IMR-90 (cell line): ENCODE results near the gene SYTL1. TPM values are rescaled to one million over a fixed set of nuclear protein-coding genes. Genes with fewer than 3 reads are reported as not detected.

Source experiments
- ATAC-seq: fragments of 200-7000 bp; cut with Tn5 transposase; 2 replicates; pipeline ENCODE4 v1.9.1; 2020; ENCODE audit warnings: low read depth, mild to moderate bottlenecking, moderate library complexity
- BruUV-seq: library from RNA; stranded (reverse); fragments of 400-500 nt; replicated peaks from 2 replicates; lab custom pipeline; 2021; lab: Mats Ljungman, UMichigan
- CTCF ChIA-PET: fragments of 300-600 bp; formaldehyde crosslinking; extraction: SDS; loops from one replicate; lab custom pipeline; 2021; ENCODE audit warnings: antibody characterized with exemption; lab: Yijun Ruan, JAX
- POLR2A ChIA-PET: fragments of 300-600 bp; sonication (Branson Sonifier 250); formaldehyde crosslinking; loops from one replicate; lab custom pipeline; 2022; ENCODE audit warnings: antibody characterized with exemption; ENCODE audit not compliant: unreplicated experiment; lab: Charles Lee
- DNase-seq: peaks from one replicate; pipeline ENCODE4 v3.0.0; 2013
- H2AFZ ChIP-seq: replicated peaks from 2 replicates; pipeline ENCODE3; 2013; ENCODE audit warnings: low read length, mild to moderate bottlenecking; ENCODE audit not compliant: poor library complexity
- H2AK5ac ChIP-seq: 2 replicates; pipeline ENCODE4 v1.6.1; 2013; ENCODE audit warnings: low read depth, low read length, inconsistent platforms
- H2AK9ac ChIP-seq: replicated peaks from 2 replicates; pipeline ENCODE3; 2013; ENCODE audit warnings: mild to moderate bottlenecking, low read depth, low read length, moderate library complexity; ENCODE audit not compliant: poor library complexity
- H2BK120ac ChIP-seq: 2 replicates; pipeline ENCODE4 v1.6.1; 2013; ENCODE audit warnings: low read depth, low read length, inconsistent platforms
- H2BK15ac ChIP-seq: 3 replicates; pipeline ENCODE4 v1.6.1; 2013; ENCODE audit warnings: low read depth, low read length, inconsistent platforms
- H2BK20ac ChIP-seq: 2 replicates; pipeline ENCODE4 v1.6.1; 2013; ENCODE audit warnings: low read depth, mild to moderate bottlenecking, inconsistent platforms, low read length, moderate library complexity
- H2BK5ac ChIP-seq: 2 replicates; pipeline ENCODE4 v1.6.1; 2013; ENCODE audit warnings: mild to moderate bottlenecking, low read depth, low read length, inconsistent platforms; ENCODE audit not compliant: poor library complexity, severe bottlenecking
- H3K14ac ChIP-seq: replicated peaks from 2 replicates; pipeline ENCODE4 v1.6.1; 2013; ENCODE audit warnings: low read depth, low read length, inconsistent platforms
- H3K18ac ChIP-seq: 2 replicates; pipeline ENCODE4 v1.6.1; 2013; ENCODE audit warnings: low read depth, low read length, control low read depth
- H3K23ac ChIP-seq: 2 replicates; pipeline ENCODE4 v1.6.1; 2013; ENCODE audit warnings: low read depth, low read length, inconsistent platforms
- H3K27ac ChIP-seq: 2 replicates; pipeline ENCODE4 v1.5.1; 2013; ENCODE audit warnings: mild to moderate bottlenecking, control low read depth, low read length; ENCODE audit not compliant: insufficient read depth
- H3K27me3 ChIP-seq: 2 replicates; pipeline ENCODE4 v1.6.1; 2013; ENCODE audit warnings: low read length; ENCODE audit not compliant: control insufficient read depth, insufficient read depth
- H3K36me3 ChIP-seq: 2 replicates; pipeline ENCODE4 v1.6.1; 2013; ENCODE audit warnings: low read length, mixed read lengths; ENCODE audit not compliant: control insufficient read depth, insufficient read depth
- H3K4ac ChIP-seq: 2 replicates; pipeline ENCODE4 v1.6.1; 2013; ENCODE audit warnings: low read depth, low read length, inconsistent platforms
- H3K4me1 ChIP-seq: 2 replicates; pipeline ENCODE4 v1.6.1; 2013; ENCODE audit warnings: low read length, mixed read lengths; ENCODE audit not compliant: control insufficient read depth, insufficient read depth
- H3K4me2 ChIP-seq: 2 replicates; pipeline ENCODE4 v1.6.1; 2013; ENCODE audit warnings: low read depth, mild to moderate bottlenecking, control low read depth, low read length, moderate library complexity
- H3K4me3 ChIP-seq: 2 replicates; pipeline ENCODE4 v1.5.1; 2013; ENCODE audit warnings: low read depth, mild to moderate bottlenecking, control low read depth, low read length, moderate library complexity; ENCODE audit not compliant: insufficient read depth
- H3K56ac ChIP-seq: 2 replicates; pipeline ENCODE4 v1.6.1; 2013; ENCODE audit warnings: low read length, inconsistent platforms; ENCODE audit not compliant: insufficient read depth; ENCODE audit errors: extremely low read depth
- H3K79me1 ChIP-seq, 2 experiments: 2 replicates each; pipeline ENCODE4 v1.6.1; 2013; ENCODE audit warnings: low read length in 2 of 2, inconsistent platforms in 1 of 2, low read depth in 1 of 2
- H3K9ac ChIP-seq: 2 replicates; pipeline ENCODE4 v1.6.1; 2013; ENCODE audit warnings: low read depth, low read length, control low read depth
- H3K9me1 ChIP-seq: 2 replicates; pipeline ENCODE4 v1.6.1; 2013; ENCODE audit warnings: low read length, inconsistent platforms; ENCODE audit not compliant: insufficient read depth
- H3K9me3 ChIP-seq: 2 replicates; pipeline ENCODE4 v1.6.1; 2013; ENCODE audit warnings: low read length; ENCODE audit not compliant: control insufficient read depth, insufficient read depth
- H4K20me1 ChIP-seq: 2 replicates; pipeline ENCODE4 v1.6.1; 2013; ENCODE audit warnings: low read length, inconsistent platforms; ENCODE audit not compliant: insufficient read depth
- H4K5ac ChIP-seq: 2 replicates; pipeline ENCODE4 v1.6.1; 2013; ENCODE audit warnings: mild to moderate bottlenecking, low read depth, low read length, control low read depth
- H4K8ac ChIP-seq, 2 experiments: 2 replicates each; pipeline ENCODE4 v1.6.1; 2013; ENCODE audit warnings: low read depth in 2 of 2, low read length in 2 of 2, control low read depth in 1 of 2, inconsistent platforms in 1 of 2
- H4K91ac ChIP-seq: 2 replicates; pipeline ENCODE4 v1.6.1; 2013; ENCODE audit warnings: low read depth, low read length, inconsistent platforms; ENCODE audit not compliant: insufficient read depth
- BHLHE40 ChIP-seq: fragments of 150-350 bp; IDR thresholded peaks from 2 replicates; pipeline ENCODE4 v1.6.1; 2016; ENCODE audit warnings: mild to moderate bottlenecking, low read depth, low read length
- CEBPB ChIP-seq: IDR thresholded peaks from 2 replicates; pipeline ENCODE4 v1.6.1; 2012; ENCODE audit warnings: low read depth, low read length, improper control_type of control experiment
- CHD1 ChIP-seq: IDR thresholded peaks from 2 replicates; pipeline ENCODE4 v1.6.1; 2012; ENCODE audit warnings: low read depth, low read length, improper control_type of control experiment
- CTCF ChIP-seq: conservative IDR thresholded peaks from 2 replicates; pipeline ENCODE4 v1.5.1; 2012; ENCODE audit warnings: mild to moderate bottlenecking, low read depth, low read length, improper control_type of control experiment
- ELK1 ChIP-seq: fragments of 150-350 bp; IDR thresholded peaks from 2 replicates; pipeline ENCODE4 v1.6.1; 2016; ENCODE audit warnings: low read depth, mild to moderate bottlenecking, low read length, moderate library complexity, borderline replicate concordance
- MAFK ChIP-seq: IDR thresholded peaks from 2 replicates; pipeline ENCODE4 v1.6.1; 2012; ENCODE audit warnings: low read depth, low read length, improper control_type of control experiment
- MXI1 ChIP-seq: IDR thresholded peaks from 2 replicates; pipeline ENCODE4 v1.6.1; 2012; ENCODE audit warnings: low read depth, mild to moderate bottlenecking, low read length, moderate library complexity, borderline replicate concordance
- NFE2L2 ChIP-seq: fragments of 150-350 bp; IDR thresholded peaks from 2 replicates; pipeline ENCODE4 v1.6.1; 2016; ENCODE audit warnings: low read depth, mild to moderate bottlenecking, low read length
- RAD21 ChIP-seq: IDR thresholded peaks from 2 replicates; pipeline ENCODE4 v1.6.1; 2012; ENCODE audit warnings: low read length, improper control_type of control experiment
- RCOR1 ChIP-seq: IDR thresholded peaks from 2 replicates; pipeline ENCODE4 v1.6.1; 2012; ENCODE audit warnings: mild to moderate bottlenecking, low read length, improper control_type of control experiment; ENCODE audit not compliant: insufficient replicate concordance
- RFX5 ChIP-seq: IDR thresholded peaks from 2 replicates; pipeline ENCODE4 v1.8.0; 2012; ENCODE audit warnings: low read depth, mild to moderate bottlenecking, low read length, moderate library complexity
- SMC3 ChIP-seq: fragments of 150-350 bp; IDR thresholded peaks from 2 replicates; pipeline ENCODE4 v1.6.1; 2016; ENCODE audit warnings: low read depth, mild to moderate bottlenecking, antibody characterized with exemption, low read length, moderate library complexity
- WGBS, 2 experiments: methylation state at CpG; one replicate each; pipeline versions ENCODE4 v1.1.5 to v1.1.7; 2013; ENCODE audit warnings: missing lambda C conversion rate in 2 of 2; ENCODE audit not compliant: insufficient read length in 1 of 2; ENCODE audit errors: extremely low coverage in 2 of 2; 5-methylcytosine and 5-hydroxymethylcytosine counted together
- dilution Hi-C: fragments of 300-500 bp; cut with HindIII; formaldehyde crosslinking; loops from one replicate; pipeline ENCODE4 v1.14.3; 2018; ENCODE audit warnings: low sequenced_read_pairs; ENCODE audit not compliant: unreplicated experiment
- in situ Hi-C: fragments of 300-500 bp; cut with MboI; formaldehyde crosslinking; loops from 3 replicates; pipeline ENCODE4 v1.14.3; 2019; ENCODE audit warnings: low sequenced_read_pairs, inconsistent platforms, mixed read lengths
- intact Hi-C: fragments of 100-400 bp; cut with micrococcal nuclease; formaldehyde crosslinking; loops from 2 replicates; pipeline ENCODE4 v1.10.0; 2022
- polyA plus RNA-seq, 3 experiments: library from polyadenylated mRNA; depleted of rRNA; stranded (reverse); fragments of >200 nt; gene quantifications; 2 replicates each; pipeline ENCODE4 v1.2.3, GENCODE V29; 2012; ENCODE audit warnings: low replicate concordance in 1 of 3
- total RNA-seq: library from RNA; depleted of rRNA; stranded (reverse); fragments of >200 nt; gene quantifications from 2 replicates; pipeline ENCODE4 v1.2.3, GENCODE V29; 2012
- TF ChIP-seq, protein P1 (sequence below): fragments of 150-350 bp; IDR thresholded peaks from 2 replicates; pipeline ENCODE4 v1.6.1; 2017; ENCODE audit warnings: mild to moderate bottlenecking, antibody characterized with exemption, low read length, low read depth

Gene SYTL1
- total and polyA plus RNA-seq, 2 of the 4 experiments (the other 2 are of a cell fraction), result 0.18 to 1.0 TPM

DNA sequence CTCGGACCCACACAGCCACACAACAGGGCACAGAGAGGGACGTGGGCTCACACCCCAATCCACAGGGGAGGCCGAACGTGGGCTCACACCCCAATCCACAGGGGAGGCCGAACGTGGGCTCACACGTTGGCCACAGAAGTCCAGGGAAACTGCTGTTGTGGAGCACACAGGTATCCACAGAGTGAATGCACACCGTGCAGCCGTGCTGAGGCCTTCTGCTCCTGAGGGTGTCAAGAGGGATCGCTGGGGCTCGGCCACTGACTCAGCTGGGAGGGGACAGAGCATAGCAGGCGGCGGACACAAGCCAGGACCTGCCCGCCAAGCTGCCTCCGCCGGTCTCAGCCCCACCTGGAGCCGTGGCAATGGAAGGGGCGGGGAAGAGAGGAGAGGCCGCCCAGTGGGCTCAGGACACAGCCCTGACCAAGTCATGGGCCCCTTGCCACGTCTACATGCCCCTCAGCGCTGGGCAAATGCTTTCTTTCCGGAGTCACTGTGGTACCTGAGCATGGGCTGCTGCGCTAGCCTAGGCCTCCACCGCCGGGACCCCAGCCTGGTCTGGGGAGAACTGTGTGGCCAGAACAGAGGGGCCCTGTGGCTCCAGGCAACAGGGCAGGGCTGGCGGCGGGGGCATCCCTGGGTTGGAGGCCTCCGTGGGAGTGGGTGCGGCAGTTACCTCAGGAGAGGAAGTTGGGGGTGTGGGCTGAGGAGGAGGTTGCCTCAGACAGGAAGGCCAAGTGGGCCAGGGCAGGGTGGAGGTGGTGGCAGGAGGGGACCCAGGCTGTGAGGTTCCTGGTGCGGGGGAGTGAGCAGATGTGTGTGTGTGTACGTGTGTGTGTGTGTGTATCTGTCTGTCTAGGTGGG lies 1.2 kb downstream of the SYTL1 start (continued):
- no peak for TF ChIP-seq ELK1

- Histone ChIP-seq H3K9me3 (no peaks in the 10 kb centered on the region), H2BK5ac (no peak overlapping the region), H3K36me3 (0 out of 2 replicates have a peak, but pooled peaks cover 2% of the 10 kb centered on the region), H3K4ac (no peak overlapping the region), H3K4me1 (peaks cover 15% of the 10 kb centered on the region), H3K9ac (no peak overlapping the region), H4K8ac (no peak overlapping the region), H3K4me3 (no peak overlapping the region), H3K14ac (no peak overlapping the region), H2AK9ac (no peak overlapping the region), H3K23ac (no peak overlapping the region), H3K27ac (no peak overlapping the region), H2BK120ac (no peak overlapping the region), H4K5ac (no peak overlapping the region), H3K18ac (no peak overlapping the region), H4K20me1 (no peaks in the 10 kb centered on the region), H3K9me1 (peaks cover 7% of the 10 kb centered on the region; the same call in 1 of the 2 replicates), H2BK15ac (no peak overlapping the region), H3K56ac (no peak overlapping the region), H3K4me2 (no peak overlapping the region), H3K27me3 (no peaks in the 10 kb centered on the region), H4K91ac (no peak overlapping the region), H2AFZ (no peak overlapping the region), H2BK20ac (no peak overlapping the region), H2AK5ac (no peak overlapping the region), H3K79me1 (no peaks in the 10 kb centered on the region)
- DNase-seq (no peak), ATAC-seq (no peak)
- in situ Hi-C loops, result no loop called here
- CTCF ChIA-PET, result no interaction called here
- dilution Hi-C loops, result no loop called here
- no TSS peak for BruUV-seq
- POLR2A ChIA-PET, result no interaction called here
- WGBS, 2 experiments, result no CpG with 5 or more reads among the region's 5 CpGs
- intact Hi-C loops, result no loop called here
- TF ChIP-seq RAD21 (no peak), NFE2L2 (no peak), MAFK (no peak), SMC3 (no peak), RCOR1 (no peak), BHLHE40 (no peak), CTCF (no peak), MXI1 (no peak), CEBPB (no peak), RFX5 (no peak), CHD1 (no peak)
- TF ChIP-seq, protein P1, sequence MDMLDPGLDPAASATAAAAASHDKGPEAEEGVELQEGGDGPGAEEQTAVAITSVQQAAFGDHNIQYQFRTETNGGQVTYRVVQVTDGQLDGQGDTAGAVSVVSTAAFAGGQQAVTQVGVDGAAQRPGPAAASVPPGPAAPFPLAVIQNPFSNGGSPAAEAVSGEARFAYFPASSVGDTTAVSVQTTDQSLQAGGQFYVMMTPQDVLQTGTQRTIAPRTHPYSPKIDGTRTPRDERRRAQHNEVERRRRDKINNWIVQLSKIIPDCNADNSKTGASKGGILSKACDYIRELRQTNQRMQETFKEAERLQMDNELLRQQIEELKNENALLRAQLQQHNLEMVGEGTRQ, result no peak
Measured at GRCh38 chr1:27343639-27344025, 1.8 kb downstream of the SYTL1 start.
